Left ventricle myocardium superior (tissue), 1 donor: Measurements from ENCODE around the gene PIGC. TPM values are rescaled to one million over a fixed set of nuclear protein-coding genes. Genes with fewer than 3 reads are reported as not detected.
"Not testable (repeated sequence)": the region's sequence is repeated elsewhere in the genome, so short reads cannot be mapped to it uniquely, and the experiment has no call there.

ENCODE experiments used
- ATAC-seq: fragments of 200-7000 bp; cut with Tn5 transposase; one replicate; pipeline ENCODE4 v1.9.1; 2020; ENCODE audit warnings: mild to moderate bottlenecking, moderate library complexity
- DNase-seq: peaks from one replicate; pipeline ENCODE4 v3.0.0-alpha.2; 2020
- intact Hi-C: fragments of 100-400 bp; cut with micrococcal nuclease; formaldehyde crosslinking; loops from one replicate; pipeline ENCODE4 v1.11.0; 2022
- total RNA-seq: library from RNA; stranded (reverse); fragmentation: NEBNext Ultra II Directional; extraction: Animal tissue kit (Norgen Biotek cat#: 25700); gene quantifications from one replicate; pipeline ENCODE4 v1.2.1, GENCODE V29; 2021
- donor health status: DM: no; HTN: yes; CAD: no; lungs with severe emphysema.

The PIGC gene
- total RNA-seq, 1 donor from 2014 or later, result 12.3 TPM

DNA sequence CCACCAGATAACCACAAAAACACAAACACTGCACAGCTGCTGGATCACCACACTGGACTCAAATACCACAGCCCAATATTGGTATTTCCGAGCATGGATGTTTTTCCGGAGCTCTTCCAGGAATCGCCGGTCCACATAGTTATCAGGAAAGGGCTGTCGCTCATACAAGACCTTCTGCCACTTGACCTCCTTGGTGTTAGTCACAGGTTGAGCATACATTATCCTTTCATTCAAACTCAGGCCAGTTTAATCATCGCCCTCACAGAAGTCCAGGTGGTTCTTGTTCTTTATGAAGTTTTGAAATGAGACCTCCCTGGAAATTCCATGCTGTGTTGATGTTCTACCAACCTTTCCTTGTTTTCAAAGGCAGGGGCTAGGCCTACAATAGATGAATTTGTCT is 1.5 kb downstream of the PIGC start:
- ATAC-seq, result no peak
- intact Hi-C loops, result no loop called here
- no peak for DNase-seq

- intact Hi-C loops, DNase-seq, ATAC-seq: not testable (repeated sequence)
These were observed 6.7 kb downstream of the PIGC start for GRCh38 chr1:172437183-172437582.

GRCh38 chr1:172431721-172432192 is 12.1 kb downstream of the PIGC start:
- ATAC-seq, result no peak
- DNase-seq, result no peak
- intact Hi-C loops, result no loop called here

DNA sequence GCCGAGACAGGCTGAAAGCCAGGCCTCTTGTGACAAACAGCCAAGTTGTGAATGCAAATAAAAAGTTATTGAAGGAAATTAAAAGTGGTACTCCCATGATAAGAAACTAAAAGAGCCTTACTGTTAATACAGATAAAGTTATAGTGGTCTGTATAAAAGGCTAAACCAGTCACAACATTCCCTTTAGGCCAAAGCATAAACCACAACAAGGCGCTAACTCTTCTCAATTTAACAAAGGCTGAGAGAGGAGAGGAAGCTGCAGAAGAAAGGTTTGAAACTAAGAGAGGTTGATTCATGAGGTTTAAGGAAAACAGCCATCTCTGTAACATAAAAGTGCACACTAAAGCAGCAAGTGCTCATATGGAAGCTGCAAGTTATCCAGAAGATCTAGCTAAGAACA is 12.7 kb downstream of the PIGC start:
- intact Hi-C loops, result no loop called here
- no peak for ATAC-seq
- DNase-seq, result no peak

DNA sequence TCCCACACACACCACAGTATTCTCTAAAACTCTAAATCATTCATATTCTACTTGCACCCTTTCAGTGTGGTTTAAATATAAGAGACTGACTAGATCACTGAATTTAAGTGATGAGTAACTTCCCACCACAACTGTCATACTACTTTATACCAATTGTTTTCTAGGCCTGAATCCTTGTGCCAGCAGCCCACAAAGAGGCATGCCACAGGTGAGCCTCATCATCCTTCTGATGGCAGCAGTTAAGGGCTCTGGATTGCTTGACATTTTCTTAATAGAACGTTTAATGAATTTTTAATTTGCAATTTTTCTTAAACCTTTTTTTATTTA is 13.8 kb downstream of the PIGC start:
- ATAC-seq (no peak), DNase-seq (no peak)
- intact Hi-C loops, result no loop called here

DNA sequence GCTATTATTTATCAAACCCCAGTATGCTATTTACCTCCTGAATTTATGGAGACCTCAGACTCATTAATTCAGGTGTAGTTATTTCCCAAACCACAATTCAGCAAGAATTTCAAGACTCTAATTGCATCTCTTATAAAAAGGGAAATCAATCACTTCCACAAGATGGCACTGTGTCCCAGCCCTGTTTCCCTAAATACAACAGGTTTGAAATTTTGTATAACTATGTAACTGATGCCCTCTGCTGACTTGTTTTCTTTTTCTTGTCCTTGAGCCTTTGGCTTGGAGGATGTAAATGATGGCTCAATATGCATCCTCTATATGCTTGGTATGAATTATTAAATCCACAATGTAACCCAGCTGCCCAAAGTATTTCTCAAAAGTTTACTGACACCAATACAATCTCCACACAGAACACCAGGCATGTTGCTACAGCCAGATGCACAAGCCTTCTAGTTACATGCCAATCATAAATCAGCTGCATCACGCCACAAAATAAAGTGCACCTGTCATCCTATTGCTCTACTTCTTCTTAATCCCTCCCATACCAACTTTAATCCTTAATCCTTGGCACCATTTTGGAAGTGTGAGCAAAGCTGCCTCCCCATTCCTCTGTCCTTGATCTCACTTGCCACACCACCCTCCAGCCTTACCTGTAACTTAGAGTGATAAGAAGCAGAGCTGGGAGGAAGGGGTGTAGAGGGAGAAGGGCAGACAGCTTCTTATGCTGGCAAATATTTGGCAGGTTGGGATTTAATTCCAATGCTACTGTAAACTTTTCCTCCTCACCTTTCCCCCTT is 14.3 kb downstream of the PIGC start:
- intact Hi-C loops, result no loop called here
- DNase-seq (no peak), ATAC-seq (peak; percentile 65)

- DNase-seq, result no peak
- intact Hi-C loops, result no loop called here
These were observed 16.7 kb downstream of the PIGC start for GRCh38 chr1:172427191-172427590.

DNA sequence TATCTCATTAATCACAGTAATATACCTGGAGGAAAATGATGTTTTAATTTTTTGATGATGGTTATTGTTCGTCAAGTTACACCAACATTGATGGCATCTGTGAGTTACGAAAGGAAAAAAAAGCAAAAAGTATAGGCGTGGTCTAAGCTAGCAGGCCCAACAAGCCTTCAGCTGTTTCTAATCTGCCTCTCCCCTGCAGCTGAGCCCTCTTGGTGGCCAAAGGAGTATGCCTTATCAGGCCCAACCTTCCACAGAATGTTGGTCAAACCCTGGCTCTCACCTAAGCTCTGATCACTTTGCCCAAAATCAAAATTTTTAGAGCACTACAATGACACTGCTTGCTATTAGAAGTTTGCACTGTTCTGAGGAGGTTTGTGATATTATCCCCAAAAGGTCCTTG is 18.5 kb downstream of the PIGC start:
- DNase-seq (no peak), ATAC-seq (no peak)
- intact Hi-C loops, result no loop called here

More at GRCh38 chr1:172427191-172427590, 16.7 kb downstream of the PIGC start:
- ATAC-seq, result no peak

- ATAC-seq (no peak), DNase-seq (no peak)
- intact Hi-C loops, result no loop called here
These were observed 20.5 kb downstream of the PIGC start for GRCh38 chr1:172423336-172423735.

GRCh38 chr1:172421974-172422604 is 21.8 kb downstream of the PIGC start:
- DNase-seq (peak; percentile 32), ATAC-seq (peak; percentile 69)
- intact Hi-C loops, result no loop called here

DNA sequence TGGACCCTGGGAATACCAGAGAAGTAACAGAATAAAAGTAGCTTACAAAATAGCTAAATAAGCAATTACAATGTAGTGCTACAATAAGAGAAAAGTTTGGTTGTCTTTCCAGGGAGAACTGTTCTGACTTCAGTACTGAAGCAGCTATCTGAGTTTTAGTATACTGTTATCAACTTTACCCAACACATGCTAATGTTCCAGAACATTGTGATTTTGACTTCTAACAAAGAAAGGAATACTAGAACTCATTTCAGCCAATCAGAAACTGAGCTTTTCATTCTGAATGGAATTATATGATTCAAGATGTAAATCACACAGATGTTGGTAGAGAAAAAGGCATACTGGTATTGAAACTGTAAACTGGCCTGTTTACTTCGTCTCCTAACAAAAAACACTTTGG is 23.5 kb downstream of the PIGC start, which contains the start of gene C1orf105:
C1orf105 (plus strand) TSS at position 301 of the 400 bp plus-strand sequence. CDS start 201 bp downstream, outside the sequence.
- ATAC-seq (no peak), DNase-seq (no peak)
- intact Hi-C loops, result no loop called here

- ATAC-seq (no peak), DNase-seq (no peak)
- intact Hi-C loops, result no loop called here
These were observed 26.3 kb downstream of the PIGC start for GRCh38 chr1:172417557-172417956.

DNA sequence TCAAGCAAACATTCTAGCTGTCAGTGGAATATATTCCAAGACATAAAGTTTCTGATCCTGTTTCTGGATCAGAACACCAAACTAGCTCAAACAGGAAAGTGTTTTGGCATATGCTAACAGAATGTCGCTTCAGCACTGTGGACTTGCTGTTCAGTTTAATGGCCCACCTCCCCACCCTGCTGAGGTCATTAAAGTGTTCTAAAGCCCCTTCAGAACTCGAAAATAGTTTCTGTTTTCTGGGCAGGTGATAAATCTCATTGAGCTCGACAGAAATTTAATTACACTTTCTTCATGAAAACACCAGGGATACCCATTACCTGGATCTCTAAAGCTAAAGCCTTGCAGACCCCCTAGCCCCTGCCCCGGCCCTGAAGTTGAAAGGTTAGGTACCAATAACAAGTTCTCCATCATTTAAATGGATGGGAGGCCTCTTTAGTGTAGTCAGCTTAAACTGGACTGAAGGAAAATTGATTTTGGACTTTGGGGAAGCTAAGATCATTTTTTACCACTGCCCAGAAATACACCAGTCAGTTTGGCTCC is 27.3 kb downstream of the PIGC start:
- ATAC-seq, result no peak
- intact Hi-C loops, result no loop called here
- DNase-seq, result no peak

DNA sequence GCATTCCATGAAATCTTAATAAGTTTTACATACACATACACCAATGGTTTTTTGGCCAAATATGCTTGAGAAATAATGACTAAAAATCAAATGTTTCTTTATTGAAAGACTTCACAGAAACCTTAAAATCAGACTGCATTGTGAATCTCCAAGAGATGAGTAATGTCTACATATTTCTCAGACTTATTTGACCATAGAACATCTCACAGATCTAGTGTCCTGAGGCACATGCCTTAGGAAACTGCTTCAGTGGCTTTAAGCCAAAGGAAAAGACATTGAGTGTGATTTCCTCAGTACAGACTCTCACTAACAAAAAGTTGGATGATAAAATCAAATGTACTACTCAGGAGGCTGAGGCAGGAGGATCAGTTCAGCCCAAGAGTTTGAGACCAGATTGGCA is 29.5 kb downstream of the PIGC start:
- intact Hi-C loops, result no loop called here
- ATAC-seq (no peak), DNase-seq (no peak)

- no peak for ATAC-seq
- DNase-seq, result no peak
- intact Hi-C loops, result no loop called here
These were observed 32.0 kb downstream of the PIGC start for GRCh38 chr1:172411791-172412338.

DNA sequence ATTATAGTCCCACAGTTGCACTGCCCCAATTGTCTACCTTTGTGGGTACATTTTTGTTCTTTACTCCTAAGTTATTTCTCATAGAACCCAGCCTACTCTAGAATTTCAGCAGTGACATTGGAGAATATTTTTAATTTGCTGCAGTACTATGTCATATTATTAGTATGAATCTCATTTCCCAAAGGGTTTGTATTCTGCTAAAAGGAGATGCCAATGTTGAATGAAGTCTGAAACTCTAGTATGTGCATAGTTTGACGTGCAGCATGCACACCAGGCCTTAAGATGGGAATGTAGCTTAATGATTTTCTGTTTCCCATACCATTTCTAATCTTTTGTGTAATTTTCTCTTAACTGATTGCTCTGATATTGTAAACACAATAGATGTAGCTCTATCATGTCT is 33.8 kb downstream of the PIGC start:
- intact Hi-C loops, result no loop called here
- ATAC-seq, result no peak
- no peak for DNase-seq

DNA sequence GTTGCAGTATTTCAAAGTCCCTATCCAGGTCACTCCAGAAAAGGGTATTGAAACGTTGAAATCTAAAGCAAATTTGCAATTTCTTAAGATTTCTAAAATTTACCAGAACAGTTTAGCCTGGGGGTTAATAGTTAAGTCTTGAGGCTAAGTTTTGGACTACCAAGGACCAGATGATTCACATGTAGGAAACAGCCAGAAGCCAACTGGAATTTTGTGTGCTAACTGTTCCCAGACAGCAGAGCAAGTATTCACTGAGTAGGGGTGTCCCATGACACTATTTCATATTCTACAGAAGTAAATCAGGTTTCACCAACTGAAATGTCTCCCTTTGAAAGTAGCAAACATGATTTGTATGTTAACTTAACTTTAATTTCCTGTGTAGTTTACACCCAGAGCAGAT is 34.9 kb downstream of the PIGC start:
- DNase-seq (no peak), ATAC-seq (no peak)
- intact Hi-C loops, result loop anchor here (10.0 kb wide), 1 partner anchor 274 kb away; no protein-coding TSS in a partner anchor

DNA sequence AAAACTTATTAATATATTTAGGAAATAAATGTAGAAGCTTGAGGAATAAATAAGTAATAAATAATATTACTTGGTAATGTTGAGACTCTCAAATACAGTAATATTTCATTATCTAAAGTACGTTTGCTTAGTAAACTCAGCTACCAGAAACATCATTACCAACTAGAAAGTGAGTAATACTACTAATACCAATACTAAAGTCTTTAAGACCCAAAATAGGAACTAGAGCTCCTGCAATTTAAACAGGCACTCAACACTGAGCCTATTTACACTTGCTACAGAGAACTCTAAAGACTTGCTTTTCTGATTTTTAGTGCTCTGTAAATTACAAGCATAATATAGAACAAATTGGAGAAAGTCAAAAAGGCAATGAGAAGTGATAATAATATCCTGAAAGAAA is 36.9 kb downstream of the PIGC start:
- ATAC-seq (no peak), DNase-seq (no peak)
- intact Hi-C loops, result loop anchor here (10.0 kb wide), 1 partner anchor 272 kb away; no protein-coding TSS in a partner anchor

DNA sequence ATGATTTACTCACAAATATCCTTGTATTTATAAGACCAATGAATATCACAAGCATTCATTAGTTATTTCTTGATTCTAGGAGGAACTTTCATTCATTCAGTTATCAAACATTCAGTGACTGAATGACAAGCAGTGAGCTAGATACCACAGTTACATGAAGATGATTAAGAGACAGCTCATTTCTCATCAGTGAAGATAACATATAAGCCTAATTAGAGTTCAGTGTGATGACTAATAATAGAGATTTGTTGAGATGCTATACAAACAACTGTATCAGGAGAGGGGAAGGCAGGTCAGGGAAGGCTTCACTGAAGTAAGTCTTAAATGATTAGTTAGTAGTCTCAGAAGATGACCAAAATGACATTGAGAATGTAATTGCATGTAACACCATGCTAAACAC is 38.0 kb downstream of the PIGC start:
- no peak for DNase-seq
- ATAC-seq, result no peak
- intact Hi-C loops, result loop anchor here (10.0 kb wide), 1 partner anchor 271 kb away; no protein-coding TSS in a partner anchor

- DNase-seq (no peak), ATAC-seq (no peak)
These were observed 39.7 kb downstream of the PIGC start for GRCh38 chr1:172404121-172404520.

More at GRCh38 chr1:172404121-172404520, 39.7 kb downstream of the PIGC start:
- intact Hi-C loops, result loop anchor here (10.0 kb wide), 1 partner anchor 269 kb away; no protein-coding TSS in a partner anchor
